Esophagus (tissue), 2 donors: ENCODE results near the gene GPR6. TPM values are rescaled to one million over a fixed set of nuclear protein-coding genes. Genes with fewer than 3 reads are reported as not detected.

Experiments used
- H3K27ac ChIP-seq, 2 donors: one replicate each; pipeline ENCODE4 v1.5.1; 2013; ENCODE audit warnings: low read depth in 2 of 2, mild to moderate bottlenecking in 2 of 2, inconsistent platforms in 1 of 2, low read length in 1 of 2, moderate library complexity in 1 of 2
- H3K27me3 ChIP-seq, 2 donors: one replicate each; pipeline ENCODE4 v1.6.1; 2013; ENCODE audit warnings: low read length in 2 of 2, control low read depth in 1 of 2, mild to moderate bottlenecking in 1 of 2; ENCODE audit not compliant: insufficient read depth in 2 of 2, control insufficient read depth in 1 of 2
- H3K36me3 ChIP-seq, 2 donors: one replicate each; pipeline ENCODE4 v1.6.1; 2013; ENCODE audit warnings: low read length in 1 of 2; ENCODE audit not compliant: control insufficient read depth in 2 of 2, insufficient read depth in 2 of 2
- H3K4me1 ChIP-seq, 2 donors: one replicate each; pipeline ENCODE4 v1.6.1; 2013; ENCODE audit warnings: low read length in 1 of 2; ENCODE audit not compliant: control insufficient read depth in 2 of 2, insufficient read depth in 2 of 2
- H3K4me3 ChIP-seq, 2 donors: one replicate each; pipeline ENCODE4 v1.5.1; 2013; ENCODE audit warnings: low read length in 2 of 2, mild to moderate bottlenecking in 2 of 2, low read depth in 1 of 2, moderate library complexity in 1 of 2
- H3K9me3 ChIP-seq, 2 donors: one replicate each; pipeline ENCODE4 v1.6.1; 2013; ENCODE audit warnings: mild to moderate bottlenecking in 2 of 2, low read depth in 1 of 2, low read length in 1 of 2, moderate library complexity in 1 of 2; ENCODE audit not compliant: control insufficient read depth in 2 of 2, insufficient read depth in 1 of 2
- WGBS, 2 donors: extraction: QIAGEN DNeasy Blood & Tissue Kit; methylation state at CpG; one replicate each; pipeline ENCODE4 v1.1.7; 2013; 5-methylcytosine and 5-hydroxymethylcytosine counted together
- polyA plus RNA-seq, 2 donors: library from polyadenylated mRNA; stranded (reverse); fragments of 200-250 nt; gene quantifications; one replicate each; pipeline ENCODE4 v1.2.3, GENCODE V29; 2013
- donor health status: healthy with polysubstance abuse.
- donor health status: Bipolar disorder and iron deficiency.

GPR6 gene
- polyA plus RNA-seq, 2 donors: not detected

GRCh38 chr6:109961611-109962041 lies 16.5 kb upstream of the GPR6 start:
- Histone ChIP-seq H3K27ac (no peak overlapping the region), H3K9me3 (peaks cover 0 to 4% of the 10 kb centered on the region in 2 donors), H3K36me3 (no peaks in the 10 kb centered on the region), H3K4me1 (no peaks in the 10 kb centered on the region), H3K27me3 (no peaks in the 10 kb centered on the region), H3K4me3 (no peak overlapping the region)
- 78 to 85% methylated on average over 5 of the region's 5 CpGs for WGBS, 2 donors

DNA sequence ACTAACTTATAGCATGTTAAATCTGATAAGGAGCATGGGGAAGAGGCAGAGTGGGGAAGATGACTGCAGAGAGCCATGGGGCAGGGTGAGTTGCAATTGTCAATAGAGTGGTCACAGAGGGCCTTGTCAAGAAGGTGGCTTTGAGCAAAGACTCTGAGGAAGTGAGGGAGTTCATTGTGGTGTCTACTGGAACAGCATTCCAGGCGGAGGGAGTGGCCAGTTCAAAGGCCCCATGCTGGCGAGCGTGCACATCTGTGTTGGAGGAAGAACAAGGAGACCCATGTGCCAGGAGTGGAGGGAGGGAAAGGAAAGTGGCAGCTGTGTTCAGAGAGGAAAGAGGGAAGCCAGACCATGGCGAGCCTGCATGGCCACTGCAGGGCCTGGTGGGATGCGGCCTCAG lies 15.8 kb upstream of the GPR6 start:
- 84 to 86% methylated on average over 5 of the region's 5 CpGs for WGBS, 2 donors
- Histone ChIP-seq H3K4me1 (no peaks in the 10 kb centered on the region), H3K4me3 (no peak overlapping the region), H3K36me3 (no peaks in the 10 kb centered on the region), H3K9me3 (peaks cover 0 to 4% of the 10 kb centered on the region in 2 donors), H3K27ac (no peak overlapping the region), H3K27me3 (no peaks in the 10 kb centered on the region)

- Histone ChIP-seq H3K4me3 (no peak overlapping the region), H3K27me3 (no peaks in the 10 kb centered on the region), H3K4me1 (no peaks in the 10 kb centered on the region), H3K9me3 (peaks cover 0 to 4% of the 10 kb centered on the region in 2 donors), H3K36me3 (no peaks in the 10 kb centered on the region), H3K27ac (peak overlapping the region in 1 of 2 donors; percentile 15)
- 61 to 69% methylated on average over 2 of the region's 2 CpGs for WGBS, 2 donors
These were observed 14.4 kb upstream of the GPR6 start for GRCh38 chr6:109963598-109964170.

DNA sequence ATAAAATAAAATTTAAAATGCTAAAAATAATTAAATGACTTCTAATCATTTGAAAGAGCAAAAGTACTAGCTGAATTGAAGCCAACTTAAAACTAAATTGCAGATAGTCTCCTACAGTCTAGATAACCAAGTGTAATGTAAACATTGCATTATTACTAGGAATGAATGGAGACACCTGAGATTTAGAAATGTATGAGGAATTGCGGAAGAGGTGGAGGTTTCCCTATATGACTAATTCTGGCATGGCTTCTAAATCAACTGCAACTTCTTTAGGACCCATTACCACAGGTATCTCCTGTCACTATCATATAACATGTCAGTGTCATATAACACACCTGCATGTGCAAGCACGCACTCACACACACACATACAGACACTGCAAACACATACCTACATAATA lies 13.2 kb upstream of the GPR6 start:
- Histone ChIP-seq H3K4me3 (no peak overlapping the region), H3K27me3 (no peaks in the 10 kb centered on the region), H3K4me1 (no peaks in the 10 kb centered on the region), H3K36me3 (no peaks in the 10 kb centered on the region), H3K27ac (no peak overlapping the region), H3K9me3 (peaks cover 0 to 4% of the 10 kb centered on the region in 2 donors)
- 88% methylated on average over 2 of the region's 2 CpGs for WGBS, 2 donors

DNA sequence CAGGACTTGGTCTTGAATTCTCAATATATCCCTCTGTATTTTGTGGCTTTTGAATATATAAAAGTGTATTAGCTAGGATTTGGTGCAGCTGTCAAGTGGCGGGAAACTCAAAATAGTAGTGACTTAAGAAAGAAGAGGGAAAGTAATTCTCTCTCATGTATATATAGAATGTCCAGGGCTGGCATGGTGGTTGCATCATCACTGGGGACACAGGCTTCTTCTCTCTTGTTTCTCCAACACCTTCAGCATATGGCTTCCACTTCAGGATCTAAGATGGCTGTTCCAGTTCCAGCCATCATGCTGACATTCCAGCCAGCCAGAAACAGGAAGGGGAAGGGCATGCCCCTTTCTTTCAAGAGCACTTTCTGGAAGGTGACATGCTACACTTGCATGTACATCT lies 11.8 kb upstream of the GPR6 start:
- H3K27me3 ChIP-seq: no peaks in the 10 kb centered on the region
- H3K9me3 ChIP-seq: peaks cover 0 to 4% of the 10 kb centered on the region in 2 donors
- H3K4me3 ChIP-seq: no peak overlapping the region
- no peaks in the 10 kb centered on the region for H3K36me3 ChIP-seq
- no peaks in the 10 kb centered on the region for H3K4me1 ChIP-seq
- H3K27ac ChIP-seq: no peak overlapping the region
- WGBS, 2 donors: 92 to 100% methylated on average over 1 of the region's 1 CpG

GRCh38 chr6:109977791-109978173 lies 329 bp upstream of the GPR6 start:
- no peak overlapping the region for H3K4me3 ChIP-seq
- 22% methylated on average over 9 of the region's 9 CpGs for WGBS, 2 donors
- peaks cover 4 to 9% of the 10 kb centered on the region in 2 donors for H3K27me3 ChIP-seq
- H3K36me3 ChIP-seq: no peaks in the 10 kb centered on the region
- peaks cover 0 to 12% of the 10 kb centered on the region in 2 donors for H3K9me3 ChIP-seq
- H3K27ac ChIP-seq: no peak overlapping the region
- peaks cover 0 to 7% of the 10 kb centered on the region in 2 donors for H3K4me1 ChIP-seq

DNA sequence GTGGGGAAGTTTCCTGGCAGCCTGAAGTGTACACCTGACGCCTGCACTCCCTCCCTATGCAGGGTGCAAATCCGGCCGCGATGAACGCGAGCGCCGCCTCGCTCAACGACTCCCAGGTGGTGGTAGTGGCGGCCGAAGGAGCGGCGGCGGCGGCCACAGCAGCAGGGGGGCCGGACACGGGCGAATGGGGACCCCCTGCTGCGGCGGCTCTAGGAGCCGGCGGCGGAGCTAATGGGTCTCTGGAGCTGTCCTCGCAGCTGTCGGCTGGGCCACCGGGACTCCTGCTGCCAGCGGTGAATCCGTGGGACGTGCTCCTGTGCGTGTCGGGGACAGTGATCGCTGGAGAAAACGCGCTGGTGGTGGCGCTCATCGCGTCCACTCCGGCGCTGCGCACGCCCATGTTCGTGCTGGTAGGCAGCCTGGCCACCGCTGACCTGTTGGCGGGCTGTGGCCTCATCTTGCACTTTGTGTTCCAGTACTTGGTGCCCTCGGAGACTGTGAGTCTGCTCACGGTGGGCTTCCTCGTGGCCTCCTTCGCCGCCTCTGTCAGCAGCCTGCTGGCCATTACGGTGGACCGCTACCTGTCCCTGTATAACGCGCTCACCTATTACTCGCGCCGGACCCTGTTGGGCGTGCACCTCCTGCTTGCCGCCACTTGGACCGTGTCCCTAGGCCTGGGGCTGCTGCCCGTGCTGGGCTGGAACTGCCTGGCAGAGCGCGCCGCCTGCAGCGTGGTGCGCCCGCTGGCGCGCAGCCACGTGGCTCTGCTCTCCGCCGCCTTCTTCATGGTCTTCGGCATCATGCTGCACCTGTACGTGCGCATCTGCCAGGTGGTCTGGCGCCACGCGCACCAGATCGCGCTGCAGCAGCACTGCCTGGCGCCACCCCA lies 1.2 kb downstream of the GPR6 start:
- Histone ChIP-seq H3K9me3 (peaks cover 0 to 12% of the 10 kb centered on the region in 2 donors), H3K36me3 (no peaks in the 10 kb centered on the region), H3K27me3 (peaks cover 4 to 9% of the 10 kb centered on the region in 2 donors), H3K27ac (no peak overlapping the region), H3K4me3 (no peak overlapping the region), H3K4me1 (peaks cover 0 to 7% of the 10 kb centered on the region in 2 donors)
- 14 to 16% methylated on average over 69 to 81 of the region's 81 CpGs for WGBS, 2 donors

DNA sequence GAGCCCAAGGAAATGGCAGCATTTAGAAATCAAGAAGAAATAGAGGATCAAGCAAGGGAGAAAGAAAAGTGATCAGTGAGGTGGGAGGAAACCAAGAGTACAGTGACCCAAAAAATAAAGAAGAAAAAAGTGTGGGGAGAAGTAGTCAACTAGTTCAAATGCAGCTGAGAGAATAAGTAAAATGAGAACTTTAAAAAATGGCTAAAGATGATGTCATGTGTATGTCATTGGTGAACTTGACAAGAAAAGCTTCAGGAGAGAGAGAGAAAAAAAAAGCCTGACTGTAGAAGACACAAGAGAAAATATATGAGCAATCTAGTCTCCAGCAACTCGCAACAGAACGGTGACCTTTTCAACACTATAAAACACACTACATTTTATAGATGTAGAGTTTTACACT lies 6.3 kb downstream of the GPR6 start:
- peaks cover 0 to 7% of the 10 kb centered on the region in 2 donors for H3K9me3 ChIP-seq
- WGBS, 2 donors: 96 to 98% methylated on average over 2 of the region's 2 CpGs
- H3K4me1 ChIP-seq: peaks cover 0 to 6% of the 10 kb centered on the region in 2 donors
- H3K27me3 ChIP-seq: peaks cover 0 to 4% of the 10 kb centered on the region in 2 donors
- no peak overlapping the region for H3K27ac ChIP-seq
- H3K36me3 ChIP-seq: no peaks in the 10 kb centered on the region
- no peak overlapping the region for H3K4me3 ChIP-seq

DNA sequence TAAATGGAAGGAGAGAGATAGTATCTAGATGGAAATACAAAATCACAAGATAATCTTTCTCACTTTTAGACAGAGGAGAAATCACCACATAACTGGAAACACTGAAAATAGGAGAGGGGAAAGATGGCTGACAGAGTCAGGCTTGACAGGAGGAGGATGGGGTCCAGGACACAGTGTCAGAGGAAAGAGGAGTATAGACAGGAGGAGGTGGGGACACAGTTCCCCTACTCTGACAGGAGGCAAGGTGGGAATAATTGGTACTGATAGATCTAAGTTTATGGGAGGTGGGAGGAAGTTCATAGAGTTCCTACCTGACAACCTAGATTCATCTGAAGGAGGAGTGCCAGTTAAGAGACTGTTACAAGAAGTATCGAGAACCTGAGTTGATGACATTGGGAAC lies 9.1 kb downstream of the GPR6 start:
- Histone ChIP-seq H3K27ac (no peak overlapping the region), H3K4me1 (no peaks in the 10 kb centered on the region), H3K9me3 (no peaks in the 10 kb centered on the region), H3K4me3 (no peak overlapping the region), H3K27me3 (no peaks in the 10 kb centered on the region), H3K36me3 (no peaks in the 10 kb centered on the region)
- WGBS, 2 donors: 86 to 92% methylated on average over 1 of the region's 1 CpG
